ENCODE measurements around the gene NDUFAB1.
"Not testable (repeated sequence)": the region's sequence is repeated elsewhere in the genome, so short reads cannot be mapped to it uniquely, and the experiment has no call there.

The NDUFAB1 gene

DNA sequence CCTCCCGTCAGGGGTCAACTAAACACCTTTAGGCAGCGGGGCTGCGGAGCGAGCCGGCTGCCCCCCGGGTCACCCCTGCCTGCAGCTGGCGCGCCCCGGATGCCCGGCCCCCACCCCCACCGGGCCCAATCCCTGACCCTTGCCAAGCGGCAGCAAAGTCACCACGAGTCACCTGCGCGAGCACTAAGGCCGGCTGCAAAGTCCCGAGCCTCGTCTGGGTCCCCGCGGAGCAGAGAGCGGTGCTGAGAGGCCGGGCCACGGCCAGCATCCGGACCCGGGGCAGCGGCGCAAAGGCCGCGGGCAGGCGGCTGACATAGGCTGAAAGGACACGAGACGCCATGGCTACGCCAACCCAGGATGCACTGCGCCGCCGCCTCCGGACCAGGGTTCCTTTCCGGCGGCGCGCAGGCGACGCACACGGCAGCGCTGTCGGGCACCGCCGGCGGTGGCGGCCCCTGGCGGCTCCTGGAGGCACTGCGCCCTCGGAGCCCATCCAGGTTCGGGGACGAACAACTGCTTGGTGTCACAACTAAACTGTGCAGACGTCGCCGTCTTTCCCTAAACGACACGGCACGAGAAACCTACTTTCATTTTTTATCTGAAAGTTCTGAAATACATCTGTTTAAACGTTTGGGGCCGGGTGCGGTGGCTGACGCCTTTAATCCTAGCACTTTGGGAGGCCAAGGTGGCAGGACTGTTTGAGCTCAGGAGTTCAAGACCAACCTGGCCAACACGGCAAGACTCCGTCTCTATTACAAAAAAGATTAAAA, at the start of gene NDUFAB1:
Gene NDUFAB1 (minus strand): TSS at position 366 of the 770 bp plus-strand sequence. CDS start 26 bp downstream, at position 340.
- DNase-seq (ENCODE audit: low spot score), result peak; percentile 89

DNA sequence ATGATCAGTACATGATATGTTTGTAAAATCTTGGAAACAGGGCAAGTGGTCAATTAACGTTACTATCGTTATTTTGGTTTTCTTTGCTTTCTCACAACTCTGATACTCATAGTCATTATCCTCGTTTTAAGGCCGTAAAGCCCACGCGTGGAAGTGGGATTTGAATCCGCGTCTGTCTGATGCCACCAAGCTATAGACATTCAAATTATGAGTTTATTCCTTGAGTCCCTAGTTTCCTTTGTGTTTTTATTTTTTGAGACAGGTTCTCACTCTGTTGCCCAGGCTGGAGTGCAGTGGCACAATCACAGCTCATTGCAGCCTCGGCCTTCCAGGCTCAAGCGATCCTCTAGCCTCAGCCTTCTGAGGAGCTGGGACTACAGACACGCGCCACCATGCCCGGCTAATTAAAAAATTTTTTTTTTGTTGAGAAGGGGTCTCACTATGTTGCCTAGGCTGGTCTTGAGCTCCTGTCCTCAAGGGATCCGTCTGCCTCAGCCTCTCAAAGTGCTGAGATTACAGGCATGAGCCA, 46.2 kb upstream of the NDUFAB1 start:
- no peak for DNase-seq (ENCODE audit: low spot score)

DNA sequence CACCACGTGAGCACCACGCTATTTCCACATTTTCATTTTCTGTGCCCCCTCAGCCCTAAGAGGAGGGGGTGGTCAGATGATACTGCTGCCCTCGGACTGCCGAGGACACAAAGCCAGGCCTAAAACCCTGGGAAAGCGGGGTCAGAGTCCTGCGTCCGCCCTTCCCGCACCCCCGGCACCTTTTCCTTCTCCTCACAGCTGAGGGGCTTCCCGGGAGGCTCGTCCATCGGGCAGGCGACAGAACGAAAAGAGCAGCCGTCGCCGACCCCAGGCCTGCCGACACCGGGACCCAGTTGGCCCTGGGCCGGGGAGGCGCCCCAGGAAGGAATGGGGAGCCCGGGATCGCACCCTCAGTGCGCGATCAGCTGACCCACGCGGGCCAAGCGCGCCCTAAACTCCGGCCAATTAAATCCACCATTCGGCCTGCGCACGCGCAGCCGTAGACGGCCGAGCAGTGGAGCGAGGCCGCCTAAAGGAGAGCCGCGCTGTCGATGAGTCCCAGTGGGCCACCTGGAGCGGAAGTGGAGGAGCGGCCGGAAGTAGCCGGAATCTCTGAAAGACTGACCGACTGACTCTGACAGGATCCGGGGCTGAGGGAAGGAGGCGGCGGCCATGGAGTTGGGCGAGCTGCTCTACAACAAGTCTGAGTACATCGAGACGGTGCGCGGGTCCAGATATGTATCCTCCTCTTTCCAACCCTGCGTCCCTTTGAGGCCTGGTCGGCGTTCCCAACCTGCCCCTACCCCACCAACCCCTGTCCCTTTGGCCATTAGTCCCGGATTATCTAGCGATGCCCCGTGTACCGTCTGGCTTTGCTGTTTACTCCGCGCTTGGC, 45.0 kb upstream of the NDUFAB1 start, which contains the start of the genes DCTN5 and PALB2:
Gene DCTN5 (plus strand): TSS at position 536 of the 835 bp plus-strand sequence. CDS start 77 bp downstream, at position 613.
Gene PALB2 (minus strand): TSS at position 380 of the 835 bp plus-strand sequence. CDS start 153 bp downstream, at position 227.
- peak; percentile 94 for DNase-seq (ENCODE audit: low spot score)

GRCh38 chr16:23640615-23640930, 44.5 kb upstream of the NDUFAB1 start:
- DNase-seq (ENCODE audit: low spot score), result peak; percentile 4

DNA sequence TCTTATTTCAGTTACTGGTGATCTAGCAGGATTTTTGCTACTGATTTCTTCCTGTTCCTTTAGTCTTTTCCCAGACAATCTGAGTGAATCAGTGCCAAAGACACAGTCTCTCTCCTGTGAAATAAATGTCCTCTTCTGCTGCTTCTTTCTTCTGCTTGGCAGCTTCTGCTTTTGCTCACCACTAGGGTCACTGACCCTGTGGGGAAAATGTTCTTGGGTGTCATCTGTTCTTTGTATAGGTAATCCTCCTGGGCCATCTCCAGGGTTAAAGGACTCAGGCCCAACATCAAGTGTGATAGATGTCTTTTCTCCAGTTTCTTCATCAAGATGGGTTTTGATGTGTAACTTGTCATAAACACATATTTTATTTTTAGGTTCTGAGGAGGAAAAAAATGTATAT, 39.8 kb upstream of the NDUFAB1 start:
- no peak for DNase-seq (ENCODE audit: low spot score)

DNA sequence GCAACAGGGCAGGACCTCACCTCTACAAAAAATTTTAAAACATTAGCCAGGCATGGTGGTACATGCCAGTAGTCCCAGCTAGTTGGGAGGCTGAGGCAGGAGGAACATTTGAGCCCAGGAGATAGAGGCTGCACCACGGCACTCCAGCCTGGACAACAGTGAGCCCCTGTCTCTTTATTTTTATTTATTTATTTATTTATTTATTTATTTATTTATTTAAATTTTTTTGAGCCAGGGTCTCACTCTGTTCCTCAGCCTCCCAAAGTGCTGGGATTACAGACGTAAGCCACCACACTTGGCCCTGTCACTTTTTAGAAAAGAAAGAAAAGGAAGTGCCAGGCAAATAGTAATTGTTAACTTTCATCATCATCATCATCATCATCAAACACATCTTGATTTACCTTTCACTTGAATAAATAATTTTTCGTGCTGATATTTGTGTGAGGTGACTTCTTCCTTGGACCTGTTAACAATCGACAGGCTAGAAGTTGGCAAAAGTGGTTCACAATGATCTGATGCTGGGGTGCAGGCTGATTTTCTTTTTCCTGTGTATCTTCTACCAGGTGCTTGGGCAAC, 38.4 kb upstream of the NDUFAB1 start:
- no peak for DNase-seq (ENCODE audit: low spot score)

DNA sequence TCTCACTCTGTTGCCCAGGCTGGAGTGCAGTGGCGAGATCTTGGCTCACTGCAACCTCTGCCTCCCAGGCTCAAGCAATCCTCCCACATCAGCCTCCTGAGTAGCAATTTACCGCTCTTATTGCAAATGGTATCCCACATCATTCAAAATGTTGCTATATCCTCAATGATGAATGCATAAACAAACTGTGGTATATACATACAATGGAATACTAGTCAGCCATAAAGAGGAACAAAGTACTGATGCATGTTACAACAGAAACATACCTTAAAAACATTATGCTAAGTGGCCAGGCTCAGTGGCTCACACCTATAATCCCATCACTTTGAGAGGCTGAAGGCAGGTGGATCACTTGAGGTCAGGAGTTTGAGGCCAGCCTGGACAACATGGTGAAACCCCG, 35.8 kb upstream of the NDUFAB1 start:
- not testable (repeated sequence) for DNase-seq (ENCODE audit: low spot score)

- no peak for DNase-seq (ENCODE audit: low spot score)
Measured at GRCh38 chr16:23629516-23629915, 33.4 kb upstream of the NDUFAB1 start.

DNA sequence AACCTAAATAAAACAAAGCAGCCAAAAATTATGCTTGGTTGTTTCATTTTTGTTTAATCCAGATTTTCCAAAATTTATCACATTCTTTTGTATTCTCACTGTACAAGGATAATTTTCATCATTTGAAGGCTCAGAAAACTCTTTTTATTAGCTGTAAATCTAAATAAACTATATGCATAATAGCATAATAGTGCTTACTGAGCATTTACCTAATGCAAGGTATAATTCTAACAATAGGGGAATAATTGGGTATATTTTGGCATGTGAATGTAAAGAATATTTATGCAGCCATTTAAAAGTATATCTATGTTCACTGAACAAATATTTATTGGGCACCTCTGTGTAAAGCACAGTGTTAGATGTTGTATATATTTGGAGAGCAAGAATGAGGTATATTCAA, 28.0 kb upstream of the NDUFAB1 start:
- no peak for DNase-seq (ENCODE audit: low spot score)

- no peak for DNase-seq (ENCODE audit: low spot score)
Measured at GRCh38 chr16:23615805-23616204, 19.7 kb upstream of the NDUFAB1 start.

- DNase-seq (ENCODE audit: low spot score), result no peak
Measured at GRCh38 chr16:23611936-23612335, 15.8 kb upstream of the NDUFAB1 start.

- not testable (repeated sequence) for DNase-seq (ENCODE audit: low spot score)
Measured at GRCh38 chr16:23610905-23611304, 14.8 kb upstream of the NDUFAB1 start.

- no peak for DNase-seq (ENCODE audit: low spot score)
Measured at GRCh38 chr16:23609929-23610328, 13.8 kb upstream of the NDUFAB1 start.

DNA sequence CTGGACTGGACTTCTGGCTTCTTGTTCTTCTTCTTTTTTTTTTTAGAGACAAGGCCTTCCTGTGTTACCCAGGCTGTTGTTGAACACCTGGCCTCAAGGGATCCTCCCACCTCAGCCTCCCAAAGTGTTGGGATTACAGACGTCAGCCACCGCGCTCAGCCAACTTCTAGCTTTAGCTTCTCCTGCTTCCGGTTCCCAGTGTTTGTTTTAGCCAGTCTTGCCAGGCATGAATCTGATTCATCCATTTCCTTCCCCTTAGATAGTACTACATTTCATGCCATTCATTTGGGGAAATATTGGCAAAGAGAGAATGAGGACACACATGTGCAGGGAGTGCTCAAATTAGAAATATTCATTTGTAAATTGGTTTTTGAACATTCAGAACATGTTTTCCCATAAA, 12.1 kb upstream of the NDUFAB1 start:
- no peak for DNase-seq (ENCODE audit: low spot score)

DNA sequence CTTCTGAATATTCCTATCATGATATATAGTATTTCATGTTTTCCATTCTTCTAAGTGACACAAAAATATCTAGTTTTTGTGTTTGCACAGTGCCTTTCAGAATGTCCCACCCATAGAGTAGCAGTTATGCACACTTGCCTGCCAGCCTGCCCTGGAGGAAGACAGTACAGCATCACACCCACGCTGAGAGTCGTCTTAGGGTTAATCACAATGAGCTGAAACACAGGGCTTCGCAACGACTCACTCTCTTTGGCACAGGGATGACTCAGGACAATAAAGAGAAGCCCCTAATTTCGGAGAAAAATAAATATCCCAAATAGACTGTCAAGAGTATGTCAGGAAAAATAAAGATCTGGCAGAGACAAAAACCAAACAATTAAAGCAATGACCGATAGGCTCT, 11.6 kb upstream of the NDUFAB1 start:
- DNase-seq (ENCODE audit: low spot score), result no peak

GRCh38 chr16:23597003-23597756, 1.1 kb upstream of the NDUFAB1 start:
- no peak for DNase-seq (ENCODE audit: low spot score)

DNA sequence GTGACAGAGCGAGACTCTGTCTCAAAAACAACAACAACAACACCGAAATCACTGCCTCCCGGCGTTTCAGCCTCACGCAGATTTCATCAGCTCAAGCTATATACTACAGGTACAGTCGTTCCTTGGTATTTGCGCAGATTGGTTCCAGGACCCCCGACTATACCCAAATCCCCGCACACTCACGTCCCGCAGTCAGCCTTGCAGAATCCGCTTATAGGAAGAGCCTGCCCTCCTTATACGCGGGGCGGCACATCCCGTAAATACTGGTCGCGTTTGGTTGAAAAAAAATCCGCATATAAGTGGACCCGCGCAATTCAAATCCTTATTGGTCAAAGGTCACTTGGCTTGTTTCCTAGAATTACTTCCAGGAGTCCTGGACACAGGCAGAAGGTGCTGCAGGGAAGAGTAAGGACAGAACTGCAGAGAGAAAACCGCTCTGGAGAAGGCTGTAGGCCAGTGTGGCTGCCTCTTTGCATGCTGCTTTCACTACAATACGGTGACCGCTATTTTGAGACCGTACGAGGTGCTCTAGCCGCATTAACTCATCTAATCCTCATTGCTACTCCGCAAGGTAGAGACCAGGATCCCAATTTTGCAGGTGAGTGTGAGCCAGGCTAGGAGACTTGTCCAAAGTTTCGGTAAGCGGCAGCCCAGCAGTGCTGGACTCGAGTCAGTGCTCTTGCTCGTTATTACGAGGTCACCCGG, 718 bp downstream of the NDUFAB1 start:
- no peak for DNase-seq (ENCODE audit: low spot score)

DNA sequence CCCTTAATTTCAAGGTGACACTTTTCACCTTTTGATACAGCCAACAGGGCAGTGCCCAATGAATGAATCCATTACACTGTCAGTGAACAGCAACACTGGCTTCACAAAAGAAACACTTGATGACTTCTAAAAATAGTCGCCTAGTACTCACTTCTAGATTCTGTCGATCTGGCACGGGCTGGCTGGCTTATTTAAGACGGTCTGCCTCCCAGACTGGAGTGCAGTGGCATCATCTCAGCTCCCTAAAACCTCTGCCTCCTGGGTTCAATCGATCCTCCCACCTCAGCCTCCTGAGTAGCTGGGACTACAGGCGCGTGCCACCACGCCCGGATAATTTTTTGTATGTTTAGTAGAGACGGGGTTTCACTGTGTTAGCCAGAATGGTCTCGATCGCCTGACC, 1.9 kb downstream of the NDUFAB1 start:
- DNase-seq (ENCODE audit: low spot score), result no peak

DNA sequence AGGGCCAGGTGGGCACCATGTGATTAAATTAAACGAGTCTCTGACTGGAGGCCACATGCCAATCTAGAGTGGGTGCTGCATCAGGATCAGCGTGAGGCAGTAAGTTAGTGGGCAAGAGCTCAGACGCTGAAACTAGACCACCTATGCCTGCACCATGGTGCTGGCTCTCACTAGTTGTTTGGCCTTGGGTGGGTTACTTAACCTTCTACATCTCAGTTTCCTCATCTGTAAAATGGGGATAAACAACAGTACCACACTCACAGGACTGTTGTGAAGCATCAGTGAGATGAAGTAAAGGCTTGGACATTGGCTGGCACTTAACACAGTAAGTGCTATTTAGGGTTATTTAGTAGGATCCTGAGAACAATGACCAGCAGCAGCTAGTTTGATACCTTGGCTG, 5.9 kb downstream of the NDUFAB1 start:
- no peak for DNase-seq (ENCODE audit: low spot score)

DNA sequence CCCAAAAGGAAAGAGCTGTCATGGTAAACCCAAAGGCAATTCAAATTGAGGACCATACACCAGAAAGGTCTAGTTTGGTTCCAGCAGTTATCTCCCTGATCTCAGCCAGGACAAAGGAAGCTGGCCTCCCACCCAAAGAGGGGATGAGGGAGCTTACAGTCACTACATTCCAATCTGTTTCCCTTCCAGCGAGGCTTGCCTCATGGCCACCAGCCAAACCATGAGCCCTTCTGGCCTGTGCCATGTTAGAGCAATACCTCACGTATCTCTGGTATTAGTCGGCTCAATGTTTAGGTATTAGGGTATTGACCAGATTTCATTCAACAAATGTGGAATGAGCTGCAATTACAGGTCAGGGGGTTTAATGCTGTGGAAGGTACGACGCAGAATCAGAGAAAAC, 8.4 kb downstream of the NDUFAB1 start:
- no peak for DNase-seq (ENCODE audit: low spot score)
